Heart right ventricle (tissue), 16 donors: ENCODE data around the gene LRRN2. TPM values are rescaled to one million over a fixed set of nuclear protein-coding genes. Genes with fewer than 3 reads are reported as not detected.

ENCODE experiments used
- ATAC-seq, 8 donors: fragments of 200-7000 bp; cut with Tn5 transposase; one replicate each; pipeline ENCODE4 v1.9.1; 2020; ENCODE audit warnings: mild to moderate bottlenecking in 8 of 8, moderate library complexity in 8 of 8, moderate number of reproducible peaks in 1 of 8
- DNase-seq, 2 donors: peaks; one replicate each; pipeline ENCODE4 v3.0.0-alpha.2; 2020
- H3K27ac ChIP-seq, 10 donors: fragments of 200-600 bp; sonication (generic) in 2 of 10; one replicate each; pipeline versions ENCODE4 v1.5.0 to v1.8.0; 2020 to 2022; ENCODE audit warnings: mild to moderate bottlenecking in 3 of 10
- H3K27me3 ChIP-seq, 7 donors: fragments of 200-600 bp; one replicate each; pipeline ENCODE4 v1.8.0; 2021 to 2022; ENCODE audit warnings: mild to moderate bottlenecking in 2 of 7
- H3K36me3 ChIP-seq, 9 donors: fragments of 200-600 bp; sonication (generic) in 1 of 9; one replicate each; pipeline versions ENCODE4 v1.5.0 to v1.8.0; 2020 to 2022; ENCODE audit warnings: mild to moderate bottlenecking in 2 of 9
- H3K4me1 ChIP-seq, 9 donors: fragments of 200-600 bp; sonication (generic) in 1 of 9; one replicate each; pipeline versions ENCODE4 v1.5.0 to v1.8.0; 2020 to 2022; ENCODE audit warnings: mild to moderate bottlenecking in 4 of 9
- H3K4me3 ChIP-seq, 10 donors: fragments of 200-600 bp; sonication (generic) in 2 of 10; one replicate each; pipeline versions ENCODE4 v1.5.0 to v1.8.0; 2020 to 2022; ENCODE audit warnings: mild to moderate bottlenecking in 7 of 10, moderate library complexity in 2 of 10
- H3K9me3 ChIP-seq, 11 donors: fragments of 200-600 bp in 10 of 11; sonication (generic) in 2 of 11; one replicate each; pipeline versions ENCODE4 v1.5.0 to v1.8.0; 2013 to 2022; ENCODE audit warnings: mild to moderate bottlenecking in 2 of 11, control low read depth in 1 of 11, moderate library complexity in 1 of 11
- WGBS, 2 donors: extraction: QIAGEN DNeasy Blood & Tissue Kit; methylation state at CpG; one replicate each; pipeline ENCODE4 v1.1.7; 2013; ENCODE audit warnings: inconsistent platforms in 1 of 2; 5-methylcytosine and 5-hydroxymethylcytosine counted together
- intact Hi-C, 10 donors: fragments of 100-400 bp; cut with DNase I; formaldehyde crosslinking; loops; one replicate each; pipeline versions ENCODE4 v1.11.1 to v1.14.2; 2022
- polyA plus RNA-seq, 2 donors: library from polyadenylated mRNA; stranded (reverse); fragments of 200-250 nt; gene quantifications; one replicate each; pipeline ENCODE4 v1.2.3, GENCODE V29; 2013
- total RNA-seq, 10 donors: library from RNA; stranded (reverse); fragmentation: NEBNext Ultra II Directional in 3 of 10; extraction: Animal tissue kit (Norgen Biotek cat#: 25700) in 3 of 10; gene quantifications; one replicate each; pipeline versions ENCODE4 v1.2.1 to v1.2.4, GENCODE V29; 2021 to 2023
- TF ChIP-seq, protein P1 (sequence below), 9 donors: fragments of 200-600 bp; sonication (generic) in 2 of 9; IDR thresholded peaks; one replicate each; pipeline versions ENCODE4 v1.5.0 to v1.8.0; 2021 to 2022; ENCODE audit warnings: antibody characterized with exemption in 9 of 9, mild to moderate bottlenecking in 5 of 9, moderate library complexity in 1 of 9
- donor health status: Arrhythmogenic right ventricular cardiomyopathy.
- donor health status: ischemic (EF 13 %, LVEDD 7.1; RV severe dilation, severe dysfunction).
- donor health status: healthy with polysubstance abuse.
- donor health status: DM: no; HTN: yes; CAD: no.
- donor health status: DM: no; HTN: no; CAD: no.
- donor health status: ischemic (EF 25% LVEDD 6.9; RV normal size, moderate dysfunction).
- donor health status: ischemic (EF 25% LVEDD 5.7; RV mildly dilated, moderate dysfunction).
- donor health status: healthy.
- donor health status: DM: yes; HTN: yes; CAD: no.
- donor health status: Ischemic cardiomyopathy.
- donor health status: ischemic (EF 35%, LVEDD 5.7; RV mildly dilated, moderate dysfunction).
- donor health status: nonischemic (EF 11% LVEDD 7.7; RV severe dilation, severe dysfunction).
- donor health status: DM: yes; HTN: yes; CAD: no.
- donor health status: PGD.
- donor health status: ischemic (EF 29% LVEDD 5.4; RV normal size, mild dysfunction).
- donor health status: nonischemic (EF 23%, LVEDD 6.1; RV moderate dilation, normal function).

LRRN2 gene
- total and polyA plus RNA-seq, 12 donors: 0.73 to 2.9 (median 1.1) TPM

DNA sequence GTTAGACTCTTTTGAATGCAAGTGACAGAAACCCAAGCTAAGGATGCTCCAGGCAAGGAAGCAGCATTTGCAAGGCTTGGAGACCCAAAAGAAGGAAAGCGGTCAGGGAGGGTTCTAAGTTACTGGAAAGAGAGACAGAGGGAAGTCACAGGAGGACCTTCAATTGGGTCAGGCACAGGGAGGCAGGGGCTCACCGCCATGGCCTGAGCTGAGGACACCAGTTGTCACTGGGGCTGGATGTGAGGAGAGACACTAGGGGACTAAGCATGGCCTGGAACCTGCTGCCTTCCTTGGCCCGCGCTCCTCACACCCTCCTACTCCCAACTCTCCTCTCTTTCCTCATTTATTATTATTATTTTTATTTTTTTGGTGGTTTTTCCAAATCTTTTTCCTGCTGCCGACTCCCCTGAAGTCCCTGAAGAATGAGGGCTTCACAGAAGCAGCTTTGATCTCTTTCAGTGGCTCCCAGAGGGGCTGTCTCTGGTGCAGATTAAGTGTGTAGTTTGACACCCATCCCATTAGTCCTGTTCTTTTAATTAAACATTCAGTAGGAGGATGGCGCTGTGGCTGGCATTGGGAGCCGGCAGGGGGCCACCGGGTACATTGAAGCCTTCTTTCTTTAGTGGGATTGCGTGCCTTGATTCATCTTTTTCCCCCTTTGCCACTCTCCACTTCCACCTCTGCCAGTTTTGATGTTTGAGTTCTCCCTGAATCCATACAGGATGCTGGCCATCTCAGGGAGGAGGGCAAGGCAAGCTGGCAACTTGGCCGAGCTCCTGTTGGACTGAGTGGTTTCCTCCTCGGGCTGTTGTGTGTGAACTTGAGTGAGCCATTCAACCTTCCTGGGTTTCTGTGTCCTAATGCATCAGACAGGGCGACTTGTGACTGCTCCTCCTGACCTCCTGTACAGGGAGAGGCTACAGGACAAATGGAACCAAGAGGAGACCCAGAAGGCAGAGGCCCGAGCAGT lies 110.0 kb downstream of the LRRN2 start:
- Histone ChIP-seq H3K9me3 (no peaks in the 10 kb centered on the region), H3K36me3 (peaks cover 0 to 21% (median 0%) of the 10 kb centered on the region in 9 donors), H3K4me1 (peaks cover 4 to 32% (median 18%) of the 10 kb centered on the region in 9 donors), H3K27me3 (no peaks in the 10 kb centered on the region), H3K4me3 (no peak overlapping the region), H3K27ac (no peak overlapping the region)
- ATAC-seq (no peak), DNase-seq (no peak)
- TF ChIP-seq, protein P1, sequence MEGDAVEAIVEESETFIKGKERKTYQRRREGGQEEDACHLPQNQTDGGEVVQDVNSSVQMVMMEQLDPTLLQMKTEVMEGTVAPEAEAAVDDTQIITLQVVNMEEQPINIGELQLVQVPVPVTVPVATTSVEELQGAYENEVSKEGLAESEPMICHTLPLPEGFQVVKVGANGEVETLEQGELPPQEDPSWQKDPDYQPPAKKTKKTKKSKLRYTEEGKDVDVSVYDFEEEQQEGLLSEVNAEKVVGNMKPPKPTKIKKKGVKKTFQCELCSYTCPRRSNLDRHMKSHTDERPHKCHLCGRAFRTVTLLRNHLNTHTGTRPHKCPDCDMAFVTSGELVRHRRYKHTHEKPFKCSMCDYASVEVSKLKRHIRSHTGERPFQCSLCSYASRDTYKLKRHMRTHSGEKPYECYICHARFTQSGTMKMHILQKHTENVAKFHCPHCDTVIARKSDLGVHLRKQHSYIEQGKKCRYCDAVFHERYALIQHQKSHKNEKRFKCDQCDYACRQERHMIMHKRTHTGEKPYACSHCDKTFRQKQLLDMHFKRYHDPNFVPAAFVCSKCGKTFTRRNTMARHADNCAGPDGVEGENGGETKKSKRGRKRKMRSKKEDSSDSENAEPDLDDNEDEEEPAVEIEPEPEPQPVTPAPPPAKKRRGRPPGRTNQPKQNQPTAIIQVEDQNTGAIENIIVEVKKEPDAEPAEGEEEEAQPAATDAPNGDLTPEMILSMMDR (IDR thresholded peaks at IDR 0.05): no peak
- intact Hi-C loops: loop anchor here in 1 of 10 donors (10.0 kb wide), 1 partner anchor 369 kb away; no protein-coding TSS in a partner anchor
- WGBS, 2 donors: 86 to 93% methylated on average over 13 of the region's 13 CpGs

DNA sequence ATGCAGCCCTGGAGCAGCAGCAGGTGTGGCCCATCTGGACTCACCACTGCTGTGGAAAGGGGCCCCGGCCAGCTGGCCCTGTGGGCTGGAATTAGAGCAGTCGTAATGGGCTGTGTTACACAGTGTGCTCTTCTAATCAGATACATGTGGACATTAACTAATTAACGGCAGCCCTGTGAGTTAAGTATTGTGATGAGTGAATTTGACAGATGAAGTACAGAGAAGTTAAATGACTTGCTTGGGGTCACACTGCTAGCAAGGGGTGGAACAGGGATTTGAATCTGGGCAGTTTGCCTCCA lies 110.7 kb downstream of the LRRN2 start:
- Histone ChIP-seq H3K27ac (no peak overlapping the region), H3K9me3 (no peaks in the 10 kb centered on the region), H3K4me1 (peaks cover 4 to 29% (median 18%) of the 10 kb centered on the region in 9 donors), H3K27me3 (no peaks in the 10 kb centered on the region), H3K4me3 (no peak overlapping the region), H3K36me3 (peaks cover 0 to 23% (median 0%) of the 10 kb centered on the region in 9 donors)
- 40 to 49% methylated on average over 3 of the region's 3 CpGs for WGBS, 2 donors
- TF ChIP-seq, protein P1 (IDR thresholded peaks at IDR 0.05): no peak
- intact Hi-C loops: loop anchor here in 1 of 10 donors (10.0 kb wide), 1 partner anchor 370 kb away; no protein-coding TSS in a partner anchor
- ATAC-seq (peak in 7 of 8 donors; percentile 20 to 89 (median 78)), DNase-seq (peak; percentile 13 to 30)

DNA sequence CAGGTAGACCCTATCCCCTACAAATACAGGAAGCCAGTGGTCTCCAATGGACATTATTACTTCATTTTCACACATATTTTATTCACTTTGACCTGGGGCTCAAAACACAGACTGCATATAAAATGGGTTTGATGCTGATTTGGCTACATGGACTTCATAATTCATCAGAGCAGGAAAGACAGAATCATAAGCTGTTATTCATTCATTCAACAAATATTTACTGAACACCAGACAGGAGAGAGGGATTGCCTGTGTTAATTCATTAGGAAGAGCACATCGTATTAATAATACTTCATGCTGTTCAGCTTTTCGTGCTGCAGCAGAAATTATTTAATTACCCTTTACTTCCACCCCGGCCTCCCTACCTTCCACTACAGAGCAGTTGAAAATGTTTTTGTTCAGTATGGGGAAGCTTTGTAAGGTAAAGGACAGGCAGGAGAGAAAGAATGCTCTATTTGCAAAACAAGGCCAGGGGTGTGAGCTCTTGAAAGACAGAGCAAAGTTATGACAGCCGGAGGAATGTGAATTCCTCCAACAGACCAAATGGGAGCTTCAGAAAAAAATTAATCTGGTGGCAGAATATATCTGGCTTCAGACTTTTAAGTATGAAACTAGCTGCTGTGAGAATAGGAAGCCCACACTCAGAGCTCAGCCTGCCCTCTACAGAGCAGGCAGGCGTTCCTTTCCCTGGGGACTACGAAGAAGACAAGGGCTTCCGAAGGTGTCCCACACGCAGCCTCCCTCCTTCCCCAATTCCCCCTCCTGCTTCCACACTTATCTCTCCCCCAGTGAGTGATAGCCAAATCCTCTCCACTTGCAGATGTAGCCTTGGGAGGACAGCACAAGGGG lies 111.3 kb downstream of the LRRN2 start:
- no peak overlapping the region for H3K27ac ChIP-seq

More for the DNA sequence above, 111.3 kb downstream of the LRRN2 start:
- Histone ChIP-seq H3K9me3 (no peaks in the 10 kb centered on the region), H3K4me3 (no peak overlapping the region), H3K36me3 (peaks cover 0 to 25% (median 0%) of the 10 kb centered on the region in 9 donors), H3K27me3 (no peaks in the 10 kb centered on the region), H3K4me1 (peaks cover 4 to 24% (median 13%) of the 10 kb centered on the region in 9 donors)
- DNase-seq: no peak
- 59 to 66% methylated on average over 8 of the region's 8 CpGs for WGBS, 2 donors
- intact Hi-C loops: loop anchor here in 1 of 10 donors (10.0 kb wide), 1 partner anchor 371 kb away; no protein-coding TSS in a partner anchor
- TF ChIP-seq, protein P1 (IDR thresholded peaks at IDR 0.05): no peak
- ATAC-seq: peak in 3 of 8 donors; percentile 23 to 49 (median 38)
